Heart left ventricle (tissue), 16 donors: ENCODE data around the gene OR2V1. TPM values are rescaled to one million over a fixed set of nuclear protein-coding genes. Genes with fewer than 3 reads are reported as not detected.
"Not testable (repeated sequence)": the region's sequence is repeated elsewhere in the genome, so short reads cannot be mapped to it uniquely, and the experiment has no call there.

ENCODE experiments used
- ATAC-seq, 4 donors: fragments of 200-7000 bp; cut with Tn5 transposase; one replicate each; pipeline ENCODE4 v1.9.1; 2020 to 2022; ENCODE audit warnings: moderate library complexity in 4 of 4, mild to moderate bottlenecking in 3 of 4, moderate number of reproducible peaks in 1 of 4
- DNase-seq, 5 donors: peaks; one replicate each; pipeline ENCODE4 v3.0.0-alpha.2; 2020
- H3K27ac ChIP-seq, 12 donors: fragments of 200-600 bp; sonication (generic) in 4 of 12; one replicate each; pipeline versions ENCODE4 v1.5.0 to v1.8.0; 2016 to 2022; ENCODE audit warnings: mild to moderate bottlenecking in 2 of 12
- H3K27me3 ChIP-seq, 9 donors: fragments of 200-600 bp; sonication (generic) in 2 of 9; one replicate each; pipeline versions ENCODE4 v1.5.1 to v1.8.0; 2016 to 2022; ENCODE audit warnings: mild to moderate bottlenecking in 3 of 9
- H3K36me3 ChIP-seq, 9 donors: fragments of 200-600 bp; sonication (generic) in 2 of 9; one replicate each; pipeline versions ENCODE4 v1.5.0 to v1.8.0; 2018 to 2022; ENCODE audit warnings: mild to moderate bottlenecking in 2 of 9
- H3K4me1 ChIP-seq, 12 donors: fragments of 200-600 bp; sonication (generic) in 4 of 12; one replicate each; pipeline versions ENCODE4 v1.5.0 to v1.8.0; 2016 to 2022; ENCODE audit warnings: mild to moderate bottlenecking in 3 of 12
- H3K4me3 ChIP-seq, 12 donors: fragments of 200-600 bp; sonication (generic) in 4 of 12; one replicate each; pipeline versions ENCODE4 v1.5.0 to v1.8.0; 2017 to 2022; ENCODE audit warnings: mild to moderate bottlenecking in 9 of 12, moderate library complexity in 4 of 12
- H3K9me3 ChIP-seq, 12 donors: fragments of 200-600 bp; sonication (generic) in 4 of 12; one replicate each; pipeline versions ENCODE4 v1.5.0 to v1.8.0; 2016 to 2022; ENCODE audit warnings: mild to moderate bottlenecking in 1 of 12
- CTCF ChIP-seq, 12 donors: fragments of 200-600 bp; sonication (generic) in 4 of 12; IDR thresholded peaks; one replicate each; pipeline versions ENCODE4 v1.5.0 to v1.8.0; 2018 to 2022; ENCODE audit warnings: antibody characterized with exemption in 12 of 12, mild to moderate bottlenecking in 5 of 12
- POLR2A ChIP-seq, 2 donors: fragments of 450-650 bp; IDR thresholded peaks; one replicate each; pipeline ENCODE4 v1.6.1; 2017; ENCODE audit warnings: antibody characterized with exemption in 2 of 2, mild to moderate bottlenecking in 2 of 2, moderate library complexity in 2 of 2
- WGBS, 4 donors: extraction: QIAGEN DNeasy Blood & Tissue Kit in 2 of 4; methylation state at CpG; one replicate each; pipeline versions ENCODE4 v1.1.5 to v1.1.7; 2013 to 2018; 5-methylcytosine and 5-hydroxymethylcytosine counted together
- intact Hi-C, 10 donors: fragments of 100-400 bp; cut with DNase I; formaldehyde crosslinking; loops; one replicate each; pipeline versions ENCODE4 v1.11.1 to v1.14.2; 2022
- polyA plus RNA-seq, 2 donors: library from polyadenylated mRNA; stranded (reverse); fragments of 200-250 nt; gene quantifications; one replicate each; pipeline ENCODE4 v1.2.3, GENCODE V29; 2013
- total RNA-seq, 9 donors: library from RNA; depleted of rRNA in 2 of 9; stranded (reverse); fragments of >200 nt in 2 of 9; fragmentation: NEBNext Ultra II Directional in 3 of 9; extraction: Animal tissue kit (Norgen Biotek cat#: 25700) in 3 of 9; gene quantifications; one replicate each; pipeline versions ENCODE4 v1.1.0 to v1.2.4, GENCODE V29; 2016 to 2023
- donor health status: ischemic (EF 13 %, LVEDD 7.1; RV severe dilation, severe dysfunction).
- donor health status: healthy with polysubstance abuse.
- donor health status: DM: no; HTN: yes; CAD: no.
- donor health status: DM: no; HTN: no; CAD: no.
- donor health status: ischemic (EF 25% LVEDD 6.9; RV normal size, moderate dysfunction).
- donor health status: ischemic (EF 25% LVEDD 5.7; RV mildly dilated, moderate dysfunction).
- donor health status: healthy.
- donor health status: DM: yes; HTN: yes; CAD: no.
- donor health status: ischemic (EF 35%, LVEDD 5.7; RV mildly dilated, moderate dysfunction).
- donor health status: nonischemic (EF 11% LVEDD 7.7; RV severe dilation, severe dysfunction).
- donor health status: DM: yes; HTN: yes; CAD: no.
- donor health status: PGD.
- donor health status: ischemic (EF 29% LVEDD 5.4; RV normal size, mild dysfunction).
- donor health status: nonischemic (EF 23%, LVEDD 6.1; RV moderate dilation, normal function).

The OR2V1 gene
- total and polyA plus RNA-seq, 11 donors = not detected

GRCh38 chr5:181149355-181149754, 18.4 kb upstream of the OR2V1 start:
- no peak overlapping the region for H3K27ac ChIP-seq
- H3K27me3 ChIP-seq = peaks cover 0 to 41% (median 6%) of the 10 kb centered on the region in 9 donors
- no peak for DNase-seq
- intact Hi-C loops = no loop called here
- TF ChIP-seq POLR2A (IDR thresholded peaks at IDR 0.05) (no peak), CTCF (IDR thresholded peaks at IDR 0.05) (no peak)
- H3K4me1 ChIP-seq = peaks cover 0 to 5% (median 0%) of the 10 kb centered on the region in 12 donors
- no peaks in the 10 kb centered on the region for H3K36me3 ChIP-seq
- H3K9me3 ChIP-seq = peaks cover 0 to 5% (median 0%) of the 10 kb centered on the region in 12 donors
- ATAC-seq = no peak
- no peak overlapping the region for H3K4me3 ChIP-seq
- WGBS, 4 donors = 87 to 90% (median 88%) methylated on average over 6 of the region's 6 CpGs

GRCh38 chr5:181146927-181147636, 16.1 kb upstream of the OR2V1 start, which contains the start of gene OR2V2:
OR2V2 (plus strand) TSS chr5:181147586; CDS start chr5:181154943, 7,357 bp downstream.
- ATAC-seq, H3K4me3 ChIP-seq, DNase-seq, H3K4me1 ChIP-seq, H3K9me3 ChIP-seq, H3K27ac ChIP-seq, intact Hi-C loops, H3K36me3 ChIP-seq: not testable (repeated sequence)
- H3K27me3 ChIP-seq = peaks cover 0 to 52% (median 6%) of the 10 kb centered on the region in 9 donors
- WGBS, 4 donors = 52 to 63% (median 59%) methylated on average over 7 of the region's 7 CpGs

DNA sequence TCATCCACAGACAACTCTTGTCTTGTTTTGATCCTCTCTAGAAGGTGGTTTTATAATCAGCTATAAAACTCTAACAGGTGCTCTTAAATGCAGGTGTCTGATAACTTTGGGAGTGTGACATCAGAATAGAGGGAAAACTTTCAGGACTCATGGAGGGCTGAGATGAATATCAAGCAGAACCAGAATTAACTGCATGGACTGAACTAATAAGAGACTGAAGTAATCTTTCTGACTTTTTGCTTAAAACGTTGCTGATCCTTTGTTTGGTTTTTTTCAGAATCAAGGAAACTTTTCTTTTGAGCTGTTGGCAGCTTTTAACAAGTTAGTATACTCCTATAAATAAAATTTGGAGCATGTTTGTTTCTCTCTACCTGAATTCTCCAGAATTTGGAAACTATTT, 14.2 kb upstream of the OR2V1 start:
- ATAC-seq = no peak
- WGBS, 4 donors = 38 to 59% (median 48%) methylated on average over 1 of the region's 1 CpG
- no peaks in the 10 kb centered on the region for H3K36me3 ChIP-seq
- no peak for DNase-seq
- intact Hi-C loops = no loop called here
- H3K4me1 ChIP-seq = no peaks in the 10 kb centered on the region
- TF ChIP-seq CTCF (IDR thresholded peaks at IDR 0.05) = no peak
- TF ChIP-seq POLR2A (IDR thresholded peaks at IDR 0.05) = no peak
- peaks cover 0 to 58% (median 6%) of the 10 kb centered on the region in 9 donors for H3K27me3 ChIP-seq
- no peak overlapping the region for H3K27ac ChIP-seq
- peaks cover 0 to 5% (median 0%) of the 10 kb centered on the region in 12 donors for H3K9me3 ChIP-seq
- no peak overlapping the region for H3K4me3 ChIP-seq

DNA sequence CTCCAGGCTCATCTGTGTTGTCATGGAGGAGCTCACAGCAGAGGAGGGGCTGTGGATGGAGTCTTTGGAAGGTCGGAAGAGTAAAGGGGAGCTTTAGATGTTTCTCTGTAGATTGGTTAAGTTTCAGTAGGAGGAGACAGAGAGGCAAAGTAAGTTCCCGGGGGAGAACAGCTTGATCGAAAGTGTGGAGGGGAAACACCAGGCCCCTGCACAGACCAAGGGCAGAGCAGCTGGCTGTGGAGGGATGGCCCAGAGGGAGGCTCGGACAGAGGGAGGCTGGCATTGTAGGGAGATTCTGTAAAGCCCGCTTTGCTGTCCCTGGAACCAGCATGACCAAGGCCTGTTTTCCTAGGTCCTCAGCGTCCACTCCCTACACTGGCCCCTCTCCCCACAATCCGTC, 11.1 kb upstream of the OR2V1 start:
- Histone ChIP-seq H3K9me3 (peaks cover 0 to 6% (median 0%) of the 10 kb centered on the region in 12 donors), H3K4me1 (no peaks in the 10 kb centered on the region), H3K4me3 (no peak overlapping the region), H3K27me3 (peaks cover 0 to 29% (median 0%) of the 10 kb centered on the region in 9 donors), H3K27ac (no peak overlapping the region), H3K36me3 (no peaks in the 10 kb centered on the region)
- TF ChIP-seq CTCF (IDR thresholded peaks at IDR 0.05) (no peak), POLR2A (IDR thresholded peaks at IDR 0.05) (no peak)
- intact Hi-C loops = no loop called here
- WGBS, 4 donors = 67 to 76% (median 74%) methylated on average over 5 to 7 of the region's 7 CpGs
- DNase-seq = no peak
- no peak for ATAC-seq
